Measurements from ENCODE around the gene SVOP.

SVOP gene

DNA sequence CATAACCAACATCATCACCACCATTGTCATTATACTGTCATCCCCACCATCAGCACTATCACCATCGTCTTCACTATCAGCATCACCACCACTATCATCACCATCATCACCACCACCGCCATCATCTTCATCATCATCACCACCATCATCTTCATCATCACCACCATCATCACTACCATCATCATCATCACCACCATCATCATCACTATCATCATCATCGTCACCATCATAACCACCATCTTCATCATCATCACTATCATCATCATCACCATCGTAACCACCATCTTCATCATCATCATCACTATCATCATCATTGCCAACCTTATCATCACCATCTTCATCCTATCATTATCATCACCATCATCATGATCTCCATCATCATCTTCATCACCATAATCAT is 39.0 kb downstream of the SVOP start:
- H3K4me3 ChIP-seq (ENCODE audit: low read length), result no peak overlapping the region

DNA sequence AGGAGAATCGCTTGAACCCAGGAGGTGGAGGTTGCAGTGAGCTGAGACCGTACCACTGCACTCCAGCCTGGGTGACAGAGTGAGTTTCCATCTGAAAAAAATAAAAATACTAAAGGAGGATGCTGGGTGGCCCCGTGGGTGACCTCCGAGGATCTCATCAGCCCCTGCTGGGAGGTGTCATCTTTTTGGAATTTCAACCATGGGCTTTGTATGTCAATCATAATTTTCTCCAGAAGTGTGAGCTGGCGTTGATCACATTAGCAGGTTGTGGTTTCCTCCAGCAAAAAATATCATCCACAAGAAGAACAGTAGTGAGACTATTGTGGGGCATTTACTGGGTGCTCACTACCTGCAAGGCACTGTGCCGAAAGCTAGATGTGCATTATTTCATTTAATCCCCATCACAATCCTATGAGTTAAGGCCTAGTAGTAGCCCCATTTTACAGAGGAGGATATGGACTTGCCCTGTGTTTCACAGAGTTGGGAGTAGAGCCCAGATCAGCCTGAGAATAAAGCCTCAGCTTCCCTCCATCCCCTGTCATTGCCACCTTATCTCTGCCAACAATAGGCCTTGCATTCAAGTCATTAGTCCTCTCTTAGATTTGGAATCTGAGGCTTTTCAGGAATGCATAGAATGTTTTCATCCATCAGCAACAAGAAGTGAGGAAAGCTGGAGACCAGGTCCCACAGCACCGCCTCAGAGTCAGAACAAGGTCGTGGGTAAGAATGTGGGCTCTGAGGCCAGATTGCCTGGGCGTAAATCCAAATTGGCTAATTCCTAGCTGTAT is 39.8 kb downstream of the SVOP start:
- Histone ChIP-seq H3K27me3 (ENCODE audit: low read depth, low read length) (peaks cover 13% of the 10 kb centered on the region; the same call in 1 of the 2 replicates), H3K9ac (ENCODE audit: low read length) (no peak overlapping the region), H3K4me1 (ENCODE audit: low read length) (no peaks in the 10 kb centered on the region), H3K36me3 (replicated peaks; ENCODE audit: low read depth, low read length) (no peaks in the 10 kb centered on the region), H4K20me1 (ENCODE audit: insufficient read depth, low read length) (no peaks in the 10 kb centered on the region), H2AFZ (ENCODE audit: low read depth, low read length) (no peak overlapping the region), H3K79me2 (ENCODE audit: low read length) (no peaks in the 10 kb centered on the region), H3K9me3 (ENCODE audit: insufficient read depth, low read length) (no peaks in the 10 kb centered on the region), H3K4me2 (ENCODE audit: low read length) (no peak overlapping the region), H3K4me3 (ENCODE audit: low read length) (no peak overlapping the region), H3K27ac (ENCODE audit: low read length) (no peak overlapping the region)
- TF ChIP-seq, protein P1, sequence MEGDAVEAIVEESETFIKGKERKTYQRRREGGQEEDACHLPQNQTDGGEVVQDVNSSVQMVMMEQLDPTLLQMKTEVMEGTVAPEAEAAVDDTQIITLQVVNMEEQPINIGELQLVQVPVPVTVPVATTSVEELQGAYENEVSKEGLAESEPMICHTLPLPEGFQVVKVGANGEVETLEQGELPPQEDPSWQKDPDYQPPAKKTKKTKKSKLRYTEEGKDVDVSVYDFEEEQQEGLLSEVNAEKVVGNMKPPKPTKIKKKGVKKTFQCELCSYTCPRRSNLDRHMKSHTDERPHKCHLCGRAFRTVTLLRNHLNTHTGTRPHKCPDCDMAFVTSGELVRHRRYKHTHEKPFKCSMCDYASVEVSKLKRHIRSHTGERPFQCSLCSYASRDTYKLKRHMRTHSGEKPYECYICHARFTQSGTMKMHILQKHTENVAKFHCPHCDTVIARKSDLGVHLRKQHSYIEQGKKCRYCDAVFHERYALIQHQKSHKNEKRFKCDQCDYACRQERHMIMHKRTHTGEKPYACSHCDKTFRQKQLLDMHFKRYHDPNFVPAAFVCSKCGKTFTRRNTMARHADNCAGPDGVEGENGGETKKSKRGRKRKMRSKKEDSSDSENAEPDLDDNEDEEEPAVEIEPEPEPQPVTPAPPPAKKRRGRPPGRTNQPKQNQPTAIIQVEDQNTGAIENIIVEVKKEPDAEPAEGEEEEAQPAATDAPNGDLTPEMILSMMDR (IDR thresholded peaks at IDR 0.05; ENCODE audit: low read depth, low read length), result no peak
- TF ChIP-seq EZH2phosphoT487 (IDR thresholded peaks at IDR 0.05; ENCODE audit: low read depth), result no peak

More for the DNA sequence above, 39.0 kb downstream of the SVOP start:
- Histone ChIP-seq H4K20me1 (ENCODE audit: insufficient read depth, low read length) (no peaks in the 10 kb centered on the region), H3K4me2 (ENCODE audit: low read length) (no peak overlapping the region), H3K9ac (ENCODE audit: low read length) (no peak overlapping the region), H3K79me2 (ENCODE audit: low read length) (no peaks in the 10 kb centered on the region), H3K27ac (ENCODE audit: low read length) (no peak overlapping the region), H3K36me3 (replicated peaks; ENCODE audit: low read depth, low read length) (no peaks in the 10 kb centered on the region), H3K27me3 (ENCODE audit: low read depth, low read length) (peaks cover 12% of the 10 kb centered on the region; the same call in 1 of the 2 replicates), H3K4me1 (ENCODE audit: low read length) (no peaks in the 10 kb centered on the region), H2AFZ (ENCODE audit: low read depth, low read length) (no peak overlapping the region), H3K9me3 (ENCODE audit: insufficient read depth, low read length) (no peaks in the 10 kb centered on the region)
- TF ChIP-seq EZH2phosphoT487 (IDR thresholded peaks at IDR 0.05; ENCODE audit: low read depth), result no peak
- TF ChIP-seq, protein P1 (IDR thresholded peaks at IDR 0.05; ENCODE audit: low read depth, low read length), result no peak

- Histone ChIP-seq H3K4me3 (ENCODE audit: low read length) (no peak overlapping the region), H3K36me3 (replicated peaks; ENCODE audit: low read depth, low read length) (no peaks in the 10 kb centered on the region), H3K27me3 (ENCODE audit: low read depth, low read length) (peaks cover 19% of the 10 kb centered on the region; the same call in 1 of the 2 replicates), H3K9me3 (ENCODE audit: insufficient read depth, low read length) (no peaks in the 10 kb centered on the region), H3K9ac (ENCODE audit: low read length) (no peak overlapping the region), H3K27ac (ENCODE audit: low read length) (no peak overlapping the region), H3K4me2 (ENCODE audit: low read length) (no peak overlapping the region), H3K4me1 (ENCODE audit: low read length) (no peaks in the 10 kb centered on the region), H2AFZ (ENCODE audit: low read depth, low read length) (no peak overlapping the region), H4K20me1 (ENCODE audit: insufficient read depth, low read length) (no peaks in the 10 kb centered on the region), H3K79me2 (ENCODE audit: low read length) (no peaks in the 10 kb centered on the region)
- no peak for TF ChIP-seq EZH2phosphoT487 (IDR thresholded peaks at IDR 0.05; ENCODE audit: low read depth)
- TF ChIP-seq, protein P1 (IDR thresholded peaks at IDR 0.05; ENCODE audit: low read depth, low read length), result no peak
Measured at GRCh38 chr12:108977360-108977759, 43.5 kb downstream of the SVOP start.

GRCh38 chr12:108975024-108975593 is 45.8 kb downstream of the SVOP start:
- Histone ChIP-seq H3K4me1 (ENCODE audit: low read length) (no peaks in the 10 kb centered on the region), H3K9me3 (ENCODE audit: insufficient read depth, low read length) (no peaks in the 10 kb centered on the region), H3K36me3 (replicated peaks; ENCODE audit: low read depth, low read length) (no peaks in the 10 kb centered on the region), H3K4me2 (ENCODE audit: low read length) (no peak overlapping the region), H3K9ac (ENCODE audit: low read length) (no peak overlapping the region), H3K27me3 (ENCODE audit: low read depth, low read length) (peaks cover 19% of the 10 kb centered on the region; the same call in 1 of the 2 replicates), H4K20me1 (ENCODE audit: insufficient read depth, low read length) (no peaks in the 10 kb centered on the region), H3K27ac (ENCODE audit: low read length) (no peak overlapping the region), H3K4me3 (ENCODE audit: low read length) (no peak overlapping the region), H3K79me2 (ENCODE audit: low read length) (no peaks in the 10 kb centered on the region), H2AFZ (ENCODE audit: low read depth, low read length) (no peak overlapping the region)
- TF ChIP-seq EZH2phosphoT487 (IDR thresholded peaks at IDR 0.05; ENCODE audit: low read depth), result no peak
